Natural killer cell treated with Interleukin-12 subunit alpha and Interleukin-12 subunit beta and Interleukin-15 and Interleukin-18, amount 100 ng/mL, for 72 hours (primary cell): Measurements from ENCODE around the gene HIRA. TPM values are rescaled to one million over a fixed set of nuclear protein-coding genes. Genes with fewer than 3 reads are reported as not detected.
"Not testable (repeated sequence)": the region's sequence is repeated elsewhere in the genome, so short reads cannot be mapped to it uniquely, and the experiment has no call there.

ENCODE experiments used
- ATAC-seq, 2 donors: fragments of 150-1000 bp; cut with Tn5 transposase in 1 of 2; sonication (Bioruptor Pico), chemical (Tn5 transposase) in 1 of 2; 2 replicates each; pipeline ENCODE4 v1.10.0; 2021
- DNase-seq: peaks from one replicate; pipeline ENCODE4 v3.0.0; 2022; ENCODE audit warnings: low spot score
- H3K27ac Mint-ChIP-seq, 2 donors: 1 replicate in 1 of 2; 2 replicates in 1 of 2; pipeline ENCODE4 v1.8.0; 2022; ENCODE audit warnings: mixed read lengths in 2 of 2, mild to moderate bottlenecking in 1 of 2, moderate library complexity in 1 of 2
- H3K27me3 Mint-ChIP-seq, 2 donors: 1 replicate in 1 of 2; 2 replicates in 1 of 2; pipeline ENCODE4 v1.8.0; 2022; ENCODE audit warnings: mixed read lengths in 2 of 2
- H3K36me3 Mint-ChIP-seq: one replicate; pipeline ENCODE4 v1.8.0; 2022; ENCODE audit warnings: mixed read lengths
- H3K4me1 Mint-ChIP-seq, 2 donors: 1 replicate in 1 of 2; 2 replicates in 1 of 2; pipeline ENCODE4 v1.8.0; 2022; ENCODE audit warnings: low read depth in 2 of 2, mixed read lengths in 2 of 2, mild to moderate bottlenecking in 1 of 2
- H3K4me3 Mint-ChIP-seq: one replicate; pipeline ENCODE4 v1.8.0; 2022; ENCODE audit warnings: mixed read lengths
- H3K9me3 Mint-ChIP-seq: 2 replicates; pipeline ENCODE4 v1.8.0; 2022; ENCODE audit warnings: mixed read lengths
- total RNA-seq, 2 donors: library from RNA; stranded (reverse); gene quantifications; one replicate each; pipeline ENCODE4 v1.2.3, GENCODE V29; 2022

Gene HIRA
- total RNA-seq, 2 donors from 2014 or later: 40.5 to 62.7 TPM

- no peak for ATAC-seq
- H3K27ac Mint-ChIP-seq: no peak overlapping the region
Measured at GRCh38 chr22:19455033-19455432, 23.5 kb upstream of the HIRA start.

GRCh38 chr22:19454156-19454555 lies 22.6 kb upstream of the HIRA start:
- Mint-ChIP-seq H3K9me3 (no peaks in the 10 kb centered on the region), H3K27ac (no peak overlapping the region), H3K4me1 (peaks cover 5 to 7% of the 10 kb centered on the region in 2 donors), H3K4me3 (no peak overlapping the region), H3K27me3 (no peaks in the 10 kb centered on the region), H3K36me3 (peaks cover 17% of the 10 kb centered on the region)
- ATAC-seq (no peak), DNase-seq (no peak)

More at GRCh38 chr22:19455033-19455432, 23.5 kb upstream of the HIRA start:
- Mint-ChIP-seq H3K27me3 (no peaks in the 10 kb centered on the region), H3K9me3 (no peaks in the 10 kb centered on the region), H3K36me3 (peaks cover 17% of the 10 kb centered on the region), H3K4me3 (no peak overlapping the region), H3K4me1 (peaks cover 5 to 7% of the 10 kb centered on the region in 2 donors)
- DNase-seq: peak; percentile 44

GRCh38 chr22:19453718-19454117 lies 22.2 kb upstream of the HIRA start:
- Mint-ChIP-seq H3K4me1 (peaks cover 6 to 7% of the 10 kb centered on the region in 2 donors), H3K27ac (no peak overlapping the region), H3K36me3 (peaks cover 17% of the 10 kb centered on the region), H3K4me3 (no peak overlapping the region), H3K9me3 (no peaks in the 10 kb centered on the region), H3K27me3 (no peaks in the 10 kb centered on the region)
- ATAC-seq (no peak), DNase-seq (no peak)

GRCh38 chr22:19451570-19451969 lies 20.0 kb upstream of the HIRA start:
- Mint-ChIP-seq H3K36me3 (peaks cover 16% of the 10 kb centered on the region), H3K27ac (no peak overlapping the region), H3K27me3 (no peaks in the 10 kb centered on the region), H3K4me1 (peaks cover 21% of the 10 kb centered on the region in 2 donors), H3K9me3 (no peaks in the 10 kb centered on the region), H3K4me3 (no peak overlapping the region)
- ATAC-seq (no peak), DNase-seq (peak; percentile 13)

- no peak for ATAC-seq
- Mint-ChIP-seq H3K36me3 (peaks cover 12% of the 10 kb centered on the region), H3K9me3 (no peaks in the 10 kb centered on the region), H3K27ac (no peak overlapping the region), H3K4me3 (no peak overlapping the region), H3K27me3 (no peaks in the 10 kb centered on the region), H3K4me1 (peaks cover 22 to 27% of the 10 kb centered on the region in 2 donors)
- peak; percentile 37 for DNase-seq
Measured at GRCh38 chr22:19450363-19451175, 19.0 kb upstream of the HIRA start.

GRCh38 chr22:19449422-19449767 lies 17.9 kb upstream of the HIRA start:
- Mint-ChIP-seq H3K4me1 (peaks cover 29 to 30% of the 10 kb centered on the region in 2 donors), H3K9me3 (no peaks in the 10 kb centered on the region), H3K27me3 (no peaks in the 10 kb centered on the region), H3K36me3 (peaks cover 8% of the 10 kb centered on the region), H3K4me3 (no peak overlapping the region), H3K27ac (peak overlapping the region in 1 of 2 donors; percentile 56)
- DNase-seq: no peak
- ATAC-seq: no peak

GRCh38 chr22:19448739-19449421 lies 17.3 kb upstream of the HIRA start:
- H3K27me3 Mint-ChIP-seq: no peaks in the 10 kb centered on the region
- peak overlapping the region in 1 of 2 donors; percentile 91 for H3K27ac Mint-ChIP-seq
- H3K36me3 Mint-ChIP-seq: peaks cover 5% of the 10 kb centered on the region
- peak overlapping the region; percentile 97 for H3K4me3 Mint-ChIP-seq
- H3K9me3 Mint-ChIP-seq: no peaks in the 10 kb centered on the region
- DNase-seq (peak; percentile 57), ATAC-seq (no peak)
- H3K4me1 Mint-ChIP-seq: peaks cover 31 to 32% of the 10 kb centered on the region in 2 donors

GRCh38 chr22:19448076-19448607 lies 16.6 kb upstream of the HIRA start:
- no peaks in the 10 kb centered on the region for H3K9me3 Mint-ChIP-seq
- peak; percentile 51 for DNase-seq
- H3K27me3 Mint-ChIP-seq: no peaks in the 10 kb centered on the region
- H3K36me3 Mint-ChIP-seq: peaks cover 5% of the 10 kb centered on the region
- H3K4me3 Mint-ChIP-seq: peak overlapping the region; percentile 97
- H3K4me1 Mint-ChIP-seq: peaks cover 32 to 35% of the 10 kb centered on the region in 2 donors
- H3K27ac Mint-ChIP-seq: peak overlapping the region; percentile 90 to 91
- ATAC-seq: peak; percentile 0 to 51

GRCh38 chr22:19447330-19448075 lies 16.0 kb upstream of the HIRA start, which contains the start of gene C22orf39:
C22orf39 (minus strand) TSS chr22:19447711; CDS start chr22:19447688, 23 bp downstream.
- H3K27me3 Mint-ChIP-seq: no peaks in the 10 kb centered on the region
- H3K27ac Mint-ChIP-seq: peak within 1 kb of the TSS; percentile 90 to 91

GRCh38 chr22:19446603-19447329 lies 15.2 kb upstream of the HIRA start:
- peak overlapping the region; percentile 97 for H3K4me3 Mint-ChIP-seq
- DNase-seq: peak; percentile 55
- no peaks in the 10 kb centered on the region for H3K27me3 Mint-ChIP-seq
- H3K4me1 Mint-ChIP-seq: peaks cover 36 to 39% of the 10 kb centered on the region in 2 donors
- peaks cover 5% of the 10 kb centered on the region for H3K36me3 Mint-ChIP-seq
- H3K27ac Mint-ChIP-seq: peak overlapping the region; percentile 90 to 91
- ATAC-seq: peak in 1 of 2 donors; percentile 1
- H3K9me3 Mint-ChIP-seq: no peaks in the 10 kb centered on the region

More at GRCh38 chr22:19447330-19448075, 16.0 kb upstream of the HIRA start, which contains the start of gene C22orf39:
- peaks cover 32 to 35% of the 10 kb centered on the region in 2 donors for H3K4me1 Mint-ChIP-seq
- H3K9me3 Mint-ChIP-seq: no peaks in the 10 kb centered on the region
- peak within 1 kb of the TSS; percentile 97 for H3K4me3 Mint-ChIP-seq
- peak; percentile 91 for DNase-seq
- ATAC-seq: peak; percentile 93 to 96
- peaks cover 5% of the 10 kb centered on the region for H3K36me3 Mint-ChIP-seq

GRCh38 chr22:19445279-19445982 lies 13.9 kb upstream of the HIRA start:
- not testable (repeated sequence) for H3K4me3 Mint-ChIP-seq, H3K9me3 Mint-ChIP-seq, H3K27ac Mint-ChIP-seq, H3K36me3 Mint-ChIP-seq, H3K27me3 Mint-ChIP-seq, ATAC-seq
- peaks cover 36 to 39% of the 10 kb centered on the region in 2 donors for H3K4me1 Mint-ChIP-seq
- DNase-seq: peak; percentile 16

GRCh38 chr22:19443544-19444211 lies 12.1 kb upstream of the HIRA start:
- Mint-ChIP-seq H3K27ac (no peak overlapping the region), H3K27me3 (no peaks in the 10 kb centered on the region), H3K36me3 (peaks cover 5% of the 10 kb centered on the region), H3K4me3 (no peak overlapping the region), H3K9me3 (no peaks in the 10 kb centered on the region), H3K4me1 (peaks cover 36 to 38% of the 10 kb centered on the region in 2 donors)
- DNase-seq: peak; percentile 54
- no peak for ATAC-seq
